ENCODE measurements around the gene GSDMA.

DNA sequence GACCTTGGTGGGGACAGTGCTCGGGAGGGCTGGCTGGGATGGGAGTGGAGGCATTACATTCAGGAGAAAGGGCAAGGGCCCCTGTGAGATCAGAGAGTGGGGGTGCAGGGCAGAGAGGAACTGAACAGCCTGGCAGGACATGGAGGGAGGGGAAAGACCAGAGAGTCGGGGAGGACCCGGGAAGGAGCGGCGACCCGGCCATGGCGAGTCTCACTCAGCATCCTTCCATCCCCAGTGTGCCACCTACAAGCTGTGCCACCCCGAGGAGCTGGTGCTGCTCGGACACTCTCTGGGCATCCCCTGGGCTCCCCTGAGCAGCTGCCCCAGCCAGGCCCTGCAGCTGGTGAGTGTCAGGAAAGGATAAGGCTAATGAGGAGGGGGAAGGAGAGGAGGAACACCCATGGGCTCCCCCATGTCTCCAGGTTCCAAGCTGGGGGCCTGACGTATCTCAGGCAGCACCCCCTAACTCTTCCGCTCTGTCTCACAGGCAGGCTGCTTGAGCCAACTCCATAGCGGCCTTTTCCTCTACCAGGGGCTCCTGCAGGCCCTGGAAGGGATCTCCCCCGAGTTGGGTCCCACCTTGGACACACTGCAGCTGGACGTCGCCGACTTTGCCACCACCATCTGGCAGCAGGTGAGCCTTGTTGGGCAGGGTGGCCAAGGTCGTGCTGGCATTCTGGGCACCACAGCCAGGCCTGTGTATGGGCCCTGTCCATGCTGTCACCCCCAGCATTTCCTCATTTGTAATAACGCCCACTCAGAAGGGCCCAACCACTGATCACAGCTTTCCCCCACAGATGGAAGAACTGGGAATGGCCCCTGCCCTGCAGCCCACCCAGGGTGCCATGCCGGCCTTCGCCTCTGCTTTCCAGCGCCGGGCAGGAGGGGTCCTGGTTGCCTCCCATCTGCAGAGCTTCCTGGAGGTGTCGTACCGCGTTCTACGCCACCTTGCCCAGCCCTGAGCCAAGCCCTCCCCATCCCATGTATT lies 53.5 kb downstream of the GSDMA start:
- TF ChIP-seq POLR2A (IDR thresholded peaks at IDR 0.05; ENCODE audit: low read length) = no peak
- no peak for TF ChIP-seq GATA1 (IDR thresholded peaks at IDR 0.05; ENCODE audit: low read depth, low read length)
